Fibroblast of villous mesenchyme (primary cell): ENCODE results near the gene SLC22A3. TPM values are rescaled to one million over a fixed set of nuclear protein-coding genes. Genes with fewer than 3 reads are reported as not detected.

Source experiments
- DNase-seq: peaks from one replicate; pipeline ENCODE4 v3.0.0-alpha.2; 2010; ENCODE audit warnings: low read depth
- H3K4me3 ChIP-seq: 2 replicates; pipeline ENCODE4 v1.5.1; 2011; ENCODE audit warnings: low read depth, mild to moderate bottlenecking, low read length
- CTCF ChIP-seq: IDR thresholded peaks from 2 replicates; pipeline ENCODE4 v1.5.1; 2012; ENCODE audit warnings: low read depth, mild to moderate bottlenecking, low read length; ENCODE audit not compliant: insufficient read depth
- total RNA-seq: library from RNA; depleted of rRNA; stranded (reverse); fragments of >200 nt; gene quantifications from 2 replicates; pipeline ENCODE4 v1.2.3, GENCODE V29; 2012

SLC22A3 gene
- total RNA-seq, 1 donor, result 1.3 TPM

GRCh38 chr6:160431791-160432404, 83.7 kb downstream of the SLC22A3 start:
- no peak for TF ChIP-seq CTCF
- peak; percentile 71 for DNase-seq
- H3K4me3 ChIP-seq, result no peak overlapping the region

GRCh38 chr6:160435935-160436334, 87.8 kb downstream of the SLC22A3 start:
- no peak for TF ChIP-seq CTCF
- DNase-seq, result no peak
- H3K4me3 ChIP-seq, result no peak overlapping the region

DNA sequence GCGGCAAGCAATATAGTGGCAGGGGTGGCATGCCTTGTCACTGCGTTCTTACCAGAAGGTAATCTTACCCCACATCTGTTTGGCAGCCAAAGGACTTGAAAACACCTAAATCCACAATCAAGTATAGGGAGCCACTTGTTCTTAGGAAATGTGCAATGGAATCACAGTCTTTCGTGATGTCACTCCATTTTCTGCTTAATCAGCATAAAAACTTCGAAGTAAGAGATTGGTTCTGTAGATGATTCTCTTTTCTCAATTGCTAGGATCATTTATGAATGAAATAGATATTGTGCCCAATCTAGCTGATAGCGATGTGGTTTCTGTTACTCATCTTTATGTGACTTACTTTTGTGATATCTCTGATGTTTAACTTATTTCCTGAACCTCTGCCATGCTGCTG, 89.0 kb downstream of the SLC22A3 start:
- H3K4me3 ChIP-seq, result no peak overlapping the region
- DNase-seq, result no peak
- TF ChIP-seq CTCF, result no peak

DNA sequence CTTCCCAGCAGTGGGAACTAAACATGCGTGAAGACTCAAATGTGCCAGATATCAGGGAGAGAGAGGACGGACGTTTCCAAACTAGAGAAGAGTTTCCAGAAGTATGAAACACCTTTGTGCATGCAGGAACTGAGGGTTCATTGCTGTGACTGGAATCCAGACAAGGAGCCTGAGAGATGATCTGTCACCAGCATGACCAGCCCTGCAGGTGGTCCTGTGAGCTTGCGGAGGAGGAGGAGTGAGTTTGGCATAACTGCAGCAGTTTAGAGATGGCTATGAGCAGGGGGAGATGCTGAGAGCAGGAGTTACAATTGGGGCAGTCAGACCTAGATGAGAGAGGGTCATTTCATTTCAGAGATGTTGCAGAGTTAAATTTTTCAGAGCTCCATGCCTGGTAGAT, 89.6 kb downstream of the SLC22A3 start:
- DNase-seq, result no peak
- TF ChIP-seq CTCF, result no peak
- H3K4me3 ChIP-seq, result no peak overlapping the region

DNA sequence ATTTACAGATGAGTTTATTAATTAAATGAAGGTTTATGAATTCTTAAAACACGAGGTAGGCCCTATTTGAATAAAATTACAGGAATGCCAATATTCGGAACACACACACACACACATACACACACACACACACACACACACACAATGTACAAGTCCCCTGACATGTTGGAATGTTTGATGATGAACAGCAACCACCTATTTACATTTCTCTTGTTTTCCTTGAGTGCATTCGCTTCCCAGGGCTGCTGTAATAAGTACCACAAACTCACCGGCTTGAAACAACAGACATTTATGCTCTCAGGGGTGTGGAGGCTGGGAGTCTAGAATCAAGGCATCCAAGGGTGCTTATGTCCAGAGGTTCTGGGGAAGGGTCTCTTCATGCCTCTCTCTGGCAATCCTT, 90.3 kb downstream of the SLC22A3 start:
- peak; percentile 61 for DNase-seq
- no peak for TF ChIP-seq CTCF
- H3K4me3 ChIP-seq, result no peak overlapping the region

DNA sequence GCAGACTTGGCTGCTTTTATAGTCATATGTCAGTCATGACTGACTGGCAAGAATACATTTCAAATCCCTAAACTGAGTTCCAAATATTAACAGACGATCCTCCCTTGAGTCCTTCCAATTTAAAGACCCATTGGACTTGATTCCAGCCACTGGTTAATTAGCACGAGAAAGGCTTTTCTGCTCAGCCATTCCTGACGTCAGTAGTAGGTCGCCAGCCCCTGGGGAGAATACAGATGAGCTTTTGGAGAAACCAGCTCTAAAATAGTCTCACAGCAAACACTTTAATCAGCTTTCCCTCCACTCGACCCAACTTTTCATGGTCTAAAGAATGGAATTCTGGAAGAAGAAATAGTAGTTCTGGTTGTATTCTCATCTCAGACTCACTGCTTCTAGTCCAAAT, 91.6 kb downstream of the SLC22A3 start:
- no peak for TF ChIP-seq CTCF
- DNase-seq, result no peak
- no peak overlapping the region for H3K4me3 ChIP-seq

- DNase-seq, result no peak
- no peak overlapping the region for H3K4me3 ChIP-seq
- TF ChIP-seq CTCF, result no peak
Observed at GRCh38 chr6:160442151-160442550, 94.0 kb downstream of the SLC22A3 start.
